Esophagus squamous epithelium (tissue), 4 donors: ENCODE data around the gene PGAM4.

Experiments
- CTCF ChIP-seq, 6 experiments: fragments of 450-650 bp in 4 of 6; fragments of 200-600 bp in 2 of 6; sonication (generic) in 2 of 6; IDR thresholded peaks; one replicate each; pipeline ENCODE4 v1.5.1; 2016 to 2019; ENCODE audit warnings: antibody characterized with exemption in 6 of 6, mild to moderate bottlenecking in 4 of 6, moderate library complexity in 4 of 6
- POLR2A ChIP-seq, 4 donors: fragments of 450-650 bp; IDR thresholded peaks; one replicate each; pipeline ENCODE4 v1.6.1; 2017; ENCODE audit warnings: antibody characterized with exemption in 4 of 4, mild to moderate bottlenecking in 4 of 4, moderate library complexity in 3 of 4

- TF ChIP-seq CTCF (IDR thresholded peaks at IDR 0.05): no peak
- TF ChIP-seq POLR2A (IDR thresholded peaks at IDR 0.05): no peak
Observed at GRCh38 chrX:77953302-77953701, 16.1 kb downstream of the PGAM4 start.
